Activated T-helper 2 cell treated with anti-CD3 and anti-CD28 coated beads, Interferon-gamma antibody, Interleukin-2, Interleukin-4, amounts not matched to agents 10 μg/mL and 5 μg/mL and 100 μg/mL, durations not matched to agents 14 hours and 24 hours and 36 hours (primary cell): ENCODE results near the gene FARP1. TPM values are rescaled to one million over a fixed set of nuclear protein-coding genes. Genes with fewer than 3 reads are reported as not detected.

Source experiments
- DNase-seq: peaks from one replicate; pipeline ENCODE4 v3.0.0; 2021; ENCODE audit warnings: low spot score
- H3K27ac Mint-ChIP-seq: one replicate; pipeline ENCODE4 v1.8.0; 2021; ENCODE audit warnings: mixed read lengths
- H3K27me3 Mint-ChIP-seq: one replicate; pipeline ENCODE4 v1.8.0; 2021; ENCODE audit warnings: low read depth, mixed read lengths
- H3K36me3 Mint-ChIP-seq: one replicate; pipeline ENCODE4 v1.8.0; 2021; ENCODE audit warnings: low read depth, mixed read lengths
- H3K4me1 Mint-ChIP-seq: one replicate; pipeline ENCODE4 v1.8.0; 2021; ENCODE audit warnings: low read depth, mixed read lengths
- H3K4me3 Mint-ChIP-seq: one replicate; pipeline ENCODE4 v1.8.0; 2021; ENCODE audit warnings: low read depth, mild to moderate bottlenecking, moderate library complexity, mixed read lengths
- H3K9me3 Mint-ChIP-seq: one replicate; pipeline ENCODE4 v1.8.0; 2021; ENCODE audit warnings: mixed read lengths
- intact Hi-C: fragments of 100-400 bp; cut with micrococcal nuclease; formaldehyde crosslinking; loops from one replicate; pipeline ENCODE4 v1.15.1; 2023
- total RNA-seq: library from RNA; stranded (reverse); gene quantifications from 2 replicates; pipeline ENCODE4 v1.2.3, GENCODE V29; 2022

Gene FARP1
- total RNA-seq, 1 donor from 2014 or later, result 0.89 TPM

DNA sequence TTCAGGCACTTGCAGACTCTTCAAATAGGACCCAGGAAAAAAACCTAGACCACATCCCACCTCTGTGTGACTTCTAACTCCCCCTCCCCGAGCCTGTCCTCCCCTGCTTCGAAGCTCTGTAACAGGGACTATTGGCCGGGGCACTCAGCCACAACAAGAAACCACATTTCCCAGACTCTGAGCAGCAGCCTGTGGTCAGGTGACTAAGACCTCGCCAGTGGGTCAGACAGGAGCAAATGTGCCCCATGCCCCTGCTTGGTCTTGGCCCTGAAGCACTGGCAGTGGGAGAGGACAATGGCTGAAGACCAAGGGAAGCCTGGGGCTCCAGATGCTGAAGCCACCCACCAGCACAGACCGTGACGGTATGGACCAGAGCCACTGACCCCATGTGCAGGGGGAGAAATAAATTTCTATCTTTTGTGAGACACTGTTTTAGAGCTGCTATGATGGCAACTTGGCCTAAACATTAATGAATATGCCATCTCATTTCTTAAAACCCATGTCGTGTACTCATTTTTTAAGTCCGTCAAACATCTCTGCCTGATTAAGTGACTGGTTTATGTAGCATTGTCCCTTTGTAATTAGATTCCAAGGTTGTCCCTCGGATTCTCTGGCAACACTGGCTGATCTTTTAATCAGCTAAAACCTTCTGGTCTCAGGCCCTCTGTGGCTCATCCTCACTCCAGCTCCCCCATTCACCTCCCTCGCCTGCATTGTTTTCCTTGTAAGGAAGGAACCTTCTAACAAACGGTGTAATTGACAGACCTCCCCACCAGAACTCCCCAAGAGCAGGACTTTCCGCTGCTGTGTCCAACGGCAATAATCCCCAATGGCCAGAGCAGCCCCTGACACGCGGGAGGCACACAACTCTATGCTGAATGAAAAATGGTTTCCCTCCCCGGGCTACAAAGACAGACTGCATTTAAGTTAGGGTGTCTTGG is 335.6 kb downstream of the FARP1 start:
- DNase-seq, result no peak
- Mint-ChIP-seq H3K36me3 (peaks cover 56% of the 10 kb centered on the region), H3K4me3 (peak overlapping the region; percentile 4), H3K27me3 (no peaks in the 10 kb centered on the region), H3K4me1 (peaks cover 58% of the 10 kb centered on the region), H3K27ac (no peak overlapping the region), H3K9me3 (no peaks in the 10 kb centered on the region)
- intact Hi-C loops, result no loop called here

- DNase-seq, result no peak
- H3K27ac Mint-ChIP-seq, result no peak overlapping the region
- intact Hi-C loops, result no loop called here
- peaks cover 63% of the 10 kb centered on the region for H3K4me1 Mint-ChIP-seq
- no peaks in the 10 kb centered on the region for H3K27me3 Mint-ChIP-seq
- no peak overlapping the region for H3K4me3 Mint-ChIP-seq
- H3K36me3 Mint-ChIP-seq, result peaks cover 47% of the 10 kb centered on the region
- H3K9me3 Mint-ChIP-seq, result no peaks in the 10 kb centered on the region
These were observed 336.7 kb downstream of the FARP1 start for GRCh38 chr13:98479496-98480003.

DNA sequence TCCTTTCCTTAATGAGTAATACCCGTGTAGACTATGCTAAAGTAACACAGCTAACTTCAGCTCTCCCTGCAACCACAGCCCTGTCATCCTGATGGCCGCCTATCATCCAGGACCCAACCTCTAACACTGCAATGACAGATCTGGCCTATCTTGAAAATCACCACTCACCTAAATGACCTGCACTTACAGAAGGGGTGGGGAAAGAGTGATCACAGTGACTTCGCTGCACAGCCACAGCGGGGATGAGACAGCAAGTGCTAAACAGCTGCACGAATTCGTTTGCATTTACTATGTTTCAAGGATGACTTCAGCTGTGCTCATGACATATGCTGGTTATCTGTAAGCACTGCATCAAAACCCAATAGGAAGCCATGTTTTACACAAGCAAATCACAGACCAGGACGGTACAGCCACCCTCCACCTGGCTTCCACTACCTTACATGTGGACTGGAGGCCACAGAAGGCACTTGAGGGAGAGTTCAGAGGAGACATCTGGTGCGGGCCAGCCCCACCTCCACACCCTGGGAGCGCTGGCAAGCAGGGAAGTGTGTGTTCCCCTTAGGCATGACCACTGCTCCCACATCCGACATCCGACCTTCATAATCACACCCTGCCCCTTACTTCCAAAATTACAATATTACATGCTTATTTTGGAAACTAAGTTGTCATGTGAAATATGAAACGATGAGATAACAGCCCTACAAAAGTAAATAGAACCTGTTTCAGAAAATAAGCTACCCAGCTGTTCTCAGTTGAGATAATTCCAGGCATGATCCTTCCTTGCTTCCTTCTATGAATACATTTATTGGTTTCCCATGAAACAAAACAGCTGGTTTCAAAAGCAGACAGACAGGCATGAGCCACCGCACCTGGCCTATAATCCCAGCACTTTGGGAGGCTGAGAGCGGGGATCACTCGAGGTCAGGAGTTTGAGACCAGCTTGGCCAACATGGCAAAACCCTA is 338.3 kb downstream of the FARP1 start:
- peaks cover 68% of the 10 kb centered on the region for H3K4me1 Mint-ChIP-seq
- peaks cover 46% of the 10 kb centered on the region for H3K36me3 Mint-ChIP-seq
- no peak overlapping the region for H3K4me3 Mint-ChIP-seq
- intact Hi-C loops, result no loop called here
- H3K27me3 Mint-ChIP-seq, result no peaks in the 10 kb centered on the region
- H3K27ac Mint-ChIP-seq, result peak overlapping the region; percentile 81
- H3K9me3 Mint-ChIP-seq, result no peaks in the 10 kb centered on the region
- no peak for DNase-seq

DNA sequence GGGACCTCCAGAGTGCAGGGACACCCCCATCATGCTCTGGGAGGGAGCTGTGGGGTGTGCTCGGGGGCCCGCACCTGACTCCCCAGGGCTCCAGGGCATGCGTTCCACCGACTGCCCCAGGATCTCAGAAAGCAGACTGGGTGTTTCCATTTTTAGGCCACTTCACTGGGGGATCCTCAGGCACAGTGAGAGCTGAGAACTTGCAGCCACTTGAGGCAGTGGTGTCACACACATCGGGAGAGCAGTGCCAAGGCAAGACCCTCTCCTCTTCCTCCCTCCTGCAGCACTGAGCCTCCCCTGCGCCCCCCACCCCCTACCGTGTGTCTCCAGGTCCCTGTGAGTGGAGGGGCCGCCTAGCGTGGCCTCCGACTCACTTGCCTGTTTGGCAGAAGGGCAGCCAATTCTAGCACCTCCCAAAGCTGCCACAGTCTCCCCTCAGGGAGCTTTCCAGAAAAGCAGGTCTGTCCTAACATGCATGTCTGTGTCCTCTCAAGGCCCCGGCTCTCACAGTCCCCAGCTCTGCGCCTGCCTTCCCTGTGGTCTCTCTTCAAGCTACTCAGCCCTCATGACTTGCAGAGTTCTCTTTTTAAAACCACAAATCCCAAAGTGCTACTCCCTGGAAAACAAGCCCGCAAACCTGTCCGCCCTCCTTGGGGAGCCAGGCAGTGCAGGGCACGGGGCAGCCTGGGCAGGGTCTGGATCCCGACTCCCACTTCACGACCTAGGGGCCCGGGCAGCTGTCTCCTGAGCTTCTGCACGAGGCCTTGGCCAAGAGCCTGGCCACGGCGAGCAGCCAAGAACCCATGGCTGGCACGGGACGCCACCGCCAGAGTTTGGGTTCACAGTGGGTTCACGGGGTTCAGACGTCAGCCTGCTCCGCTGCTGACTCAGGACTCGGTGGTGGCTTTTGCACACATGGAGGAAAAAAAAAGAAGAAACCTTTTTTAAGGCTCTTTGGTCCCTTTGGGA is 339.9 kb downstream of the FARP1 start:
- DNase-seq, result no peak
- no peak overlapping the region for H3K27ac Mint-ChIP-seq
- no peak overlapping the region for H3K4me3 Mint-ChIP-seq
- intact Hi-C loops, result no loop called here
- peaks cover 64% of the 10 kb centered on the region for H3K4me1 Mint-ChIP-seq
- H3K9me3 Mint-ChIP-seq, result no peaks in the 10 kb centered on the region
- H3K27me3 Mint-ChIP-seq, result no peaks in the 10 kb centered on the region
- H3K36me3 Mint-ChIP-seq, result peaks cover 34% of the 10 kb centered on the region

GRCh38 chr13:98483601-98484288 is 340.9 kb downstream of the FARP1 start:
- intact Hi-C loops, result no loop called here

DNA sequence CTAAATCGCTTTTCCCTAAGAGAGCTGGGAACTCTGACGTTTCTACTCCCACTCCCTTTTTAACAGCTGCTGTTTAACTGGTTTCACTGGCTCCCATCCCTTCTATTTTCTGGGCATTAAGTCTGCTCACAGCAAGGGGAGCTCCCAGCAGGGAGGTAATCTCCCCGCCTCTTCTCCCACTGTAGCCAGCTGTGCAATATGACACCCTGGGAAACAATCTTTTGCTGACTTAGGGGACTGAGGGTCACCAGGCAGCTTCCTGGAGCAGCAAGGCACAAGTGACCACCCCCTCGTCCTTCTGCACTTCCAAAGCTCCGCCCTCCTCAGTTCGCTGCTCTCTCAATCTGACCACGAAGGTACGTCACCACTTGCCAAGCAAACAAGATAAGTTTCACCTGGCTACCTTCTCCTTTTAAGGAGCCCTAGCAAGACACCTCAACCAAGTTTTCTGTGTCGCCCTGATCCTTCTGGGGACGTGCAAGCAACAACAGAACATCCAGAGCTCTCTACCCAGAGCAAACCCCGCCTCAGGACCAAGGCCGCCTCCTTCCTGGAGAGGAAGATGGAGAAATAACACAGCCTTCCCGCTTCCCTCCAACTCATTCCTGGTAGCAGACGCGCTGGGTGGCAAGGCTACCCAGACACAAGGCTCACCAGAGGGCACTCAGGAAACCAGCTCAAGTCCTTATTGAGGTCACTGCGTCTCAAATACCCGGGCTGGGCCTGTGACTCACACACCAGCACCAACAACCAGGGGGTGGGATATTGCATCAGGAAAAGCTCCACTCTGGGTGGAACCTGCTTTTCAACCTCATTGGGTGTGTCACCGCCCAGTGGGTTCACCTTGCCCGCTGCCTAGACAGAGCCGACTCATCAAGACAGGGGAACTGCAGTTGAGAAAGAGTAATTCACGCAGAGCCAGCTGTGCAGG is 341.7 kb downstream of the FARP1 start:
- Mint-ChIP-seq H3K27me3 (no peaks in the 10 kb centered on the region), H3K36me3 (peaks cover 24% of the 10 kb centered on the region), H3K4me1 (peaks cover 59% of the 10 kb centered on the region), H3K9me3 (no peaks in the 10 kb centered on the region), H3K4me3 (peak overlapping the region; percentile 27), H3K27ac (peak overlapping the region; percentile 65)
- DNase-seq, result no peak
- intact Hi-C loops, result no loop called here

More at GRCh38 chr13:98483601-98484288, 340.9 kb downstream of the FARP1 start:
- Mint-ChIP-seq H3K4me1 (peaks cover 60% of the 10 kb centered on the region), H3K27me3 (no peaks in the 10 kb centered on the region), H3K9me3 (no peaks in the 10 kb centered on the region), H3K36me3 (peaks cover 25% of the 10 kb centered on the region), H3K27ac (peak overlapping the region; percentile 25), H3K4me3 (no peak overlapping the region)
- DNase-seq, result no peak

- Mint-ChIP-seq H3K4me3 (no peak overlapping the region), H3K36me3 (peaks cover 23% of the 10 kb centered on the region), H3K9me3 (no peaks in the 10 kb centered on the region), H3K27me3 (no peaks in the 10 kb centered on the region), H3K27ac (peak overlapping the region; percentile 66), H3K4me1 (peaks cover 64% of the 10 kb centered on the region)
- intact Hi-C loops, result no loop called here
- DNase-seq, result no peak
These were observed 342.7 kb downstream of the FARP1 start for GRCh38 chr13:98485561-98485960.

GRCh38 chr13:98486412-98486811 is 343.5 kb downstream of the FARP1 start:
- peaks cover 63% of the 10 kb centered on the region for H3K4me1 Mint-ChIP-seq
- DNase-seq, result no peak
- no peak overlapping the region for H3K27ac Mint-ChIP-seq
- H3K4me3 Mint-ChIP-seq, result no peak overlapping the region
- H3K36me3 Mint-ChIP-seq, result peaks cover 19% of the 10 kb centered on the region
- intact Hi-C loops, result no loop called here
- no peaks in the 10 kb centered on the region for H3K27me3 Mint-ChIP-seq
- no peaks in the 10 kb centered on the region for H3K9me3 Mint-ChIP-seq

DNA sequence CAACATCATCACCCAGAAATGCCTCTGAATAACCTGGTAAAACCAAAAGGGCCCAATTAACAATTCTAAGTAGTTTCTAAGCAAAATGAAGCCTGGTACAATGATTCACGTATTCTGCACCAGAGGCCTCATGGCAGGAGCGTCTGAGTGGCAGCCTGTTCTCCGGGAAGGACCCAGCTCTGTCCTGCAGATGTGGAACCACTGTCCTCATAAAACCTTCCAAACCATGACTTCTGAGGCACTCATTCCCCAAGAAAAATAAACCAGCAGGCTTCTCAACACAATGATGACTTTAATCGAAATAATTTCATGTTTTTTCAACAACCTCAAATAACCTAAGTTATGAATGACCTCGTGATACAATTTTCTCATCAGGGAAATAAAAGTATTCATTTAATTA is 344.1 kb downstream of the FARP1 start:
- no peak for DNase-seq
- H3K9me3 Mint-ChIP-seq, result no peaks in the 10 kb centered on the region
- peaks cover 61% of the 10 kb centered on the region for H3K4me1 Mint-ChIP-seq
- intact Hi-C loops, result no loop called here
- no peaks in the 10 kb centered on the region for H3K27me3 Mint-ChIP-seq
- peaks cover 16% of the 10 kb centered on the region for H3K36me3 Mint-ChIP-seq
- H3K4me3 Mint-ChIP-seq, result no peak overlapping the region
- H3K27ac Mint-ChIP-seq, result no peak overlapping the region

- intact Hi-C loops, result no loop called here
- Mint-ChIP-seq H3K4me1 (peaks cover 61% of the 10 kb centered on the region), H3K36me3 (peaks cover 16% of the 10 kb centered on the region), H3K27ac (no peak overlapping the region), H3K9me3 (no peaks in the 10 kb centered on the region), H3K27me3 (no peaks in the 10 kb centered on the region), H3K4me3 (no peak overlapping the region)
- DNase-seq, result no peak
These were observed 344.6 kb downstream of the FARP1 start for GRCh38 chr13:98487522-98487921.

GRCh38 chr13:98488736-98489135 is 345.8 kb downstream of the FARP1 start:
- intact Hi-C loops, result no loop called here
- no peak overlapping the region for H3K27ac Mint-ChIP-seq

More at GRCh38 chr13:98488736-98489135, 345.8 kb downstream of the FARP1 start:
- Mint-ChIP-seq H3K9me3 (no peaks in the 10 kb centered on the region), H3K36me3 (peaks cover 18% of the 10 kb centered on the region), H3K27me3 (no peaks in the 10 kb centered on the region), H3K4me1 (peaks cover 59% of the 10 kb centered on the region), H3K4me3 (no peak overlapping the region)
- no peak for DNase-seq
